OCI-LY7 (cell line): Measurements from ENCODE around the gene CDNF.

Experiments used
- EZH2phosphoT487 ChIP-seq: fragments of 200-600 bp; sonication (generic); IDR thresholded peaks from 2 replicates; pipeline ENCODE4 v1.6.1; 2018; ENCODE audit warnings: low read depth, borderline replicate concordance, mild to moderate bottlenecking, mixed run types, antibody characterized with exemption, low read length, moderate library complexity, mixed read lengths
- TF ChIP-seq, protein P1 (sequence below): fragments of 200-600 bp; sonication (generic); conservative IDR thresholded peaks from 2 replicates; pipeline ENCODE4 v1.5.1; 2014; ENCODE audit warnings: mild to moderate bottlenecking, antibody characterized with exemption, low read length, moderate library complexity, mixed read lengths

DNA sequence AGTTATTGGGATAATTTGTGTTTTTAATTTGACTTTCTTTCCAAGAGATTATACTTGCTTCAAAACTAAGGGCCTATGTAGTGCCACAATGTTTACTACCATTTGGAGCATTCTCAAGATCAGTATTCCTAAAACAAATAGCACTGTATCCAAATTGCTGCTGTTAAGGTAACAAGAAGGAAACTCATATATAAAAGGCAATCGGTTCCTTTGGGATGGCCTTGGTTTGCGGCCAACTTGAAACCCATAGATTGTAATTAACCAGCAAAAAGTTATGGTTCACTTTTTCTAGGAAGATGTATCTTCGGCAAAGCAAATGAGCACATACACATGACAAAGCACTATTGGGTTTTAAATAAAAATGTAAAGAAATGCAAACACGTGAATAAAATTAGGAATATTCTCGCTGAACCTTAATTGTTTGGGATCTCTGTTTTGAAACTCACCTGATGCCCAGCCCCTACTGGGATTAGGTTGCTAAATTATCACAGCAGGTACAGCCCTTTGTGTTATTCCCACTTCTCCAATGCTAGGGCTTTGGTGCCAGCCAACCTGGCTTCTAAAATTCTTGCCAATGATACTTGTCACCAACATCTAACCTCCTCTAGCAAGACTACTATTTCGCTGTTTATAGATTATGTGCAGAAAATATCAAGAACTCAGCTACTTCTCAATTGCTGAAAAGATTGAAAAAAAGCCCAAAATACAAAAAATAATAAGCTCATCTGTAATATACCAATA lies 16.0 kb downstream of the CDNF start:
- TF ChIP-seq, protein P1, sequence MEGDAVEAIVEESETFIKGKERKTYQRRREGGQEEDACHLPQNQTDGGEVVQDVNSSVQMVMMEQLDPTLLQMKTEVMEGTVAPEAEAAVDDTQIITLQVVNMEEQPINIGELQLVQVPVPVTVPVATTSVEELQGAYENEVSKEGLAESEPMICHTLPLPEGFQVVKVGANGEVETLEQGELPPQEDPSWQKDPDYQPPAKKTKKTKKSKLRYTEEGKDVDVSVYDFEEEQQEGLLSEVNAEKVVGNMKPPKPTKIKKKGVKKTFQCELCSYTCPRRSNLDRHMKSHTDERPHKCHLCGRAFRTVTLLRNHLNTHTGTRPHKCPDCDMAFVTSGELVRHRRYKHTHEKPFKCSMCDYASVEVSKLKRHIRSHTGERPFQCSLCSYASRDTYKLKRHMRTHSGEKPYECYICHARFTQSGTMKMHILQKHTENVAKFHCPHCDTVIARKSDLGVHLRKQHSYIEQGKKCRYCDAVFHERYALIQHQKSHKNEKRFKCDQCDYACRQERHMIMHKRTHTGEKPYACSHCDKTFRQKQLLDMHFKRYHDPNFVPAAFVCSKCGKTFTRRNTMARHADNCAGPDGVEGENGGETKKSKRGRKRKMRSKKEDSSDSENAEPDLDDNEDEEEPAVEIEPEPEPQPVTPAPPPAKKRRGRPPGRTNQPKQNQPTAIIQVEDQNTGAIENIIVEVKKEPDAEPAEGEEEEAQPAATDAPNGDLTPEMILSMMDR: no peak
- no peak for TF ChIP-seq EZH2phosphoT487
